Stimulated activated CD8-positive, alpha-beta memory T cell treated with anti-CD3 and anti-CD28 coated beads, Interleukin-4, amount 100 ng/mL, for 4 hours (primary cell): ENCODE data around the gene TMEM250.
A peak's percentile ranks its signal among the peaks of the same experiment; 100 is the strongest.

Experiments
- DNase-seq, 2 donors: peaks; one replicate each; pipeline ENCODE4 v3.0.0-alpha.2; 2020; ENCODE audit warnings: low read depth in 2 of 2, low spot score in 1 of 2

Gene TMEM250

DNA sequence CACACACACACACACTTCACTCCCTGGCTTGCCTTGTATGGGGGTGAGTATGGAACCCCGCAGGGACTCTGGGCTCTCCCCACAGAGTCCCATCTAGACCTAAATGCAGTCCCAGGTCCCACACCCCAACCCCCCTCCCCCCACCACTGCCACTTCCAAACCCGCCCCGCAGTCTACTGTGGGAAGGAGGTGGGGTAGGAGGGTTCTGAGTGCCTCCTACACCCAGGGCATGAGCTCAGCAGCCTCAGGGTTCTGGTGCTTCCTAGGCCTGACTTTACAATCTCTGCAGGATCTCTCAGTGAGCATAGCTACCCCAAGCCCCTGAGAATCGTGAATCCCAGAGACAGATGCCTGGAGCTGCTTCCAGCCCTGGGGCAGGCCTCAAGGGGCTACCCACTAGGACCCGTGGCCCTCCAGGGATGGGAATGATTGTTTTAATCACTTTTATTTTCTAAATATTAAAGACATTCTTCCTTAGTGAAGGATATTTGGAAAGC, 22.1 kb downstream of the TMEM250 start:
- no peak for DNase-seq

DNA sequence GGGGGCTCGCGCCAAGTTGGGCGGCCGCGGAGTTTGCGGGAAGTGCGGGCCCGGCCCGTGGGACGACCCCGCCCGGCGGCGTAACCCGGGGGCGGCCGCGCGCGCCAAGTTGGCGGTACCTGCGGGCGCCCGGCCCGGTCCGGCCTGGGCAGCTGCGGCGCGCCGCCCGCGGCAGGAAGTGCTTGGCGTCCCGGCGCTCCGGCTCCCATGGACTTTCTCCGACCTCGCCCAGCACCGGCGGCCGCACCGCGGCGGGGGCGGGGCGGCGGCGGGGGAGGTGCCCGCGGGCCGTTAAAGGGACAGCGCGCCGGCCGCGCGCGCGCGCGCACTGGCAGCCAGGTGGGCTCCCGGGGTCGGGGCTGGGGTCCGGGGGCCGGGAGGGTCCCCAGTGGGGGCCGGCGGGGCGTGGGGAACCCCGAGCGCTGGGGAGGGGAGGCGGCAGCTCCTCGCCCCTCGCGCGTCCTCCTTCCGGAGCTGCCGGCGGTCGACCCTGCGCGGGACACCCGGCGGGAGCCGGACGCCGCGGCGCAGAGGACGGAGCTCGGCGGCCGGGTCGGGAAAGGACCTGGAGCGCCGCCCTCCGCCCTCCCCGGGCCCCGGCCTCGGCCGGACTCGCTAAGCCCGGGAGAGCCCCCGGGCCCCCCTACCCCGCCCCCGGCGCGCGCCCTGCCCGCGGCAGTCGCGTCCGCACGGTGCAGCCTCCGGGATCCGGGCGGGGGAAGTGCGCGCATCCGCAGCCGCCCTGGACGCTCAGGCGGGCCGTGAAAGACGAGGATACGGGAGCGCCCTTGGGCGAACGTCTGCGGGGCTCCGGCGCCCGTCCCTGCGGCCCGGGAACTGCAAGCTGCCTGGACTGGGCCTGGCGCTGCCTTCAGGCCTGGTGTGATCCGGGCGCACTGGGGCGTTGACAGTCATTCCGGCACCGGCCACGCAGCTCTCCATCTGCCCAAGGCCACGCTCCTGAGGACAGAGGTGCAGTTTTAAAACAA, 23.3 kb downstream of the TMEM250 start, which contains the start of gene NACC2:
NACC2 (minus strand) TSS at position 220 of the 989 bp plus-strand sequence. CDS start 44,768 bp downstream, outside the sequence.
- no peak for DNase-seq

DNA sequence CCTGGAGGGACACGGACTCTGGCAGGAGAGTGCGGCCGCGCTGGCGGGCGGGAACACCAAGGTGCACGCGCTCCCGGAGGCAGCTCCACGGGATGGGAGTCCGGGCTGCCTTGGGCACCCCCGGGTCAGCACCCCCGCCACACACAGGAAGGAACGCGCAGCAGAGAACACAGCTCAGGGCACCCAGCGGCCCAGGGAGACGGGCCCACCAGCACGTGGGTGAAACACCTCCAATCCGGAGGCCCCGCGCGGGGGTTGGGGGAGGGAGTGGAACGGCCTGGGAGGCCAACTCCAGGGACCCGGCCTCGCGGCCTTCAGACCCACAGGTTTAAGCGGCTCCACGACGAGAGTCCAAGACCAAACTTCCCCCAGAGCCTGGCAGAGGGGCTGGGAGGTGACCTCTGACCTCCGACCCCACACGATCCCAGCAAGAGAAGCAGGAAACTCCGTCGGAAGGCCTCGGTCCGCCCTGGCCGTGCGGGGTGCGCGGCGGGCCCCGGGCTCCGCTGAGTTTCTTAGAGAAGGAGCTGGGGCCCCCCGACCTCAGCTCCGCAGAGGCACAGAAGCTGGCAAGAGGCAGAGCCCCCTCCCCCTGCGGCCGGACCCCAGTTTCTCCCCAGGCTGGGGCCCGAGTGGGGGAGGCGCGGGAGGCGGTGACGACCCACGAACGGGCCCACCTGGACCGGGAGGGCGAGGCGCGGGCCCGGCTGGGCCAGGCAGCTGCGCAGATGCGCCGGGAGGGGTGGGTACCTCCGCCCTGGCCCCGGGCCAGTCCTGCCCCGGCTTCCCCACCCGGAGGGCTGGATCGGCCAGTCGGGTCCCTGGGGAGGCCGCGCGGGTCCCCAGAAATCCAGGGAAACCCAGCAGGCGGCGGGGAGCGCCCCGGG, 24.4 kb downstream of the TMEM250 start:
- DNase-seq = peak; percentile 40 to 45

DNA sequence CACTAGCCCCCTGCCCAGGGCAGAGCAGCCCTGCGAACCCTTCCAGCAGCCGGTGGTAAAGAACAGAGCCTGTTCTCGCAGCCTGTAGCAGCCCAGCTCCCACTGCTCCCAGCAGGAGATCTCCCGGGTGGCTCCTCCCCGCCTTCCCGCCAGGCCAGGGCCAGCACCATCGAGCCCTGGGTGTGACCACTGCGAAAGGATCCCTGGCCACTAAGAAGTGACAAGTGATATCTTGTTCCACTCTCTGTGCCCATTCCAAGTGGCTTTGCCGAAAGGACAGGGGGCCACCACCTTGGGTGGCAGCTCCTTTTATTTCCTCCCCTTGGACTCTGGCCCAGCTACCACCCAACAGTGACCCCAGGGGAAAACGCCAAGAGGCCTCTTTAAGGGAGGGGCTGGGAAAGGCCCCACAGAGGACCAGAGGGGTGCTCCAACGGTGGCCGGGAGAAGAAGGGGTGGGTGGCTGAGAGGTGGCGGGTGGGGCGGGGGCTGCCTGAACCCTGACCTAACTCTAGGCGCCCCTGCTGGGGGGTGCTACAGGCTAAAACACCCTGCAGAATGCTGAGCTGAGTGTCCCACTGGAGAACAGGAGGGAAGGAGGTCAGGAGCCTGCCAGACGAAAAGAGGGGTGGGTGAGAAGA, 25.2 kb downstream of the TMEM250 start:
- DNase-seq = no peak

DNA sequence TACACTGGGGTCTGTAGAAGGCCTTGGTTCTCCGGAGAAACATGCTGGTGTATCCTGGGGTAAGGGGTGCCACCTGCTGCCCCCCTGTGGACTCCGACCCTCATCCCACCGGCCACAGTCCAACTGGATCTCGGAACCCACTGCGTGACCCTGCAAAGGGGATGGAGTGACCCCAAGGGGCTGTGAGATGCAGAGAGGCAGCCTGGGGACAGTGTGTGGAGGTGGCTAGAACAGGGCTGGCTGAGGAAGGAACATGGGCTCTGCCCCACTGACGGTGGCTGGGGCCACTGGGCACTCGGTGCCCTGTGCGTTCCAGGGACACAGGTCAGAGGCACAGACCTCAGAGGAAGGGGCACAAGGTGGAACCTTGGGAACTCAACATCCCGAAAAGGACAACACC, 25.9 kb downstream of the TMEM250 start:
- no peak for DNase-seq

DNA sequence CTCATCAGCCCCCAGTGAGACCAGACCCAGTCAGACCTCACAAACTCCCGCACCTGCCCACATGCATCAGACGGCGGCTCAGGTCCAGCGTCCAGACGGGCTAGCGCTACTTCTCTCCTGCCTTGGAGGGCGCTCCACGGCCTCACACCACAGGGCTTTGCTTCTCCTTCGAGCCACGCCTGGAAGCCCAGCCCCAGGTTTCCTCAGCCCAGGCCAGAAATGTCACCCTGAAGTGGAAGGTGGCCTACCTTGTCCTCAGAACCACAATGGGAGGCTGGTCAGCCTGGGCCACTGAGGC, 26.4 kb downstream of the TMEM250 start:
- DNase-seq = no peak

DNA sequence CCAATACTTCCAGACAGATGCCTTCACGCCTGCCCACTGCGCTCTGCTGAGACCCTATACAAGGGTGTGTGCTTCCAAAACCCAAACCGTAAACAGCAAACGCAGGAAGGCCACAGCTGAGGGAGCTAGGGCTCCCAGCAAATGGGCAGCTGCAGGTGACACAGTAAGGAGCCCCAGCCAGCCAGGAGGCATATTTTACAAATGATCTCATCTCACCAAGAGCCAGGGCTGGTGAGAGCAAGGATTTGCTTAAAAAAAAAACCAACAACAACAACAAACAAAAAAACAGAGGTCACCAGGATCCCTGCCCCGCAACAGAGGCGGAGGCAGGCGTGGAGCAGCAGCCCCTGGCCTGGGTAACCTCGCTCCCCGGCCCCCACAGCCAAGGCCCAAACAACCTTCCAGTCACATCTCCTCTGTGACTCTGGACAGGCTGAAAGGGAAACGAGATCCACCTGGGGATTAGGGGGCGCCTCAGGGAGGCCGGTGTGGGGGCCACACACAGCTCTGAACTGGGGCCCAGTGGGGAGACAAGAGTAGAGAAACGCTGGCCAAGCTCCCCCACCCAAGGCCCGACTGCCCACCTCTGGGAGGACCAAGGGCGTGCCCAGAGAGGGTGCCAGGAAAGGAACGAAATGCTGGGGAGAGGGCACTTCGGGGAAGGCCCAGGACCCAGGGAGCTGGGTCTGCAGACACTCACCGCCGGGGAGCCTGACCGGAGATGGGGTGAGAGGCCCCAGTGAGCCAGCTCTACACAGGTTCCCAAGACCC, 26.9 kb downstream of the TMEM250 start:
- DNase-seq = no peak

DNA sequence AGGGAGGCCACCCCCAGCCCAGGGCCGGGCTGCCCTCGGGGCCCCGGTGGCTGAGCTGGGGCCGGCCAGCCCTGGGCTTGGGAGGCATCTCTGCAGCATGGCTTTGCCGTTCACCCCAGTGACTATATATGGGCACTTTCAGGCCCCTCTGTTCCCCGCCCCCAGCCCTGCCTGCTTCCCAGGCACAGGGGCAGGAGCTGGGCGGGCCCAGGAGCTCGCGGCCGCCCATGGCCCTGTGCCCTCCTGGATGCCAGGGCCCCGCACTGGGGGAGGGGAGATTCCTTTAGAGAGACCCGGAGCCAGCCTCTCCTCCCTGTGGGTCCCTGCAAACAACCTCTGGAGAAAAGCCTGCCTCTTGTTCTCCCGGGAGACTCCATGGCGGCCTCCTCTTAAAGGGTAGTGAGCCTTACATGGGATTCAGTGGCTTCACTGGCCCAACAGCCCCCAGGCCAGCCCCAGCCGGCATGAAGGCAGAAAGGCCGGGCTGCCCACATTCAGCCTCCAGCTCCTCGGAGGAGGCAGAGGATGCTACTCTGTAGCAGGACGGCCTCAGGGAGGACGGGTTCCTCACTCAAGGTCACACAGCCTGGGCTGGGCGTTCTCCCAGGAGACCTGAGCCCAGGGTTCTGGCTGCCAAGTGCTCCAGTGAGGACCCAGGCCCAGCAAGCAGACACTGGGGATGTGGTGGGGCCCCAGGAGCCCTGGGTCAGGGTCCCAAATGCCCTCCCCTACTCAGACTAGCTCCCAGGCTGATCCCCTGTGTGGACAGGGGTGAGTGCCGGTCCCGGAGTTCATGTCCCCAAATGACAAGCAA, 27.7 kb downstream of the TMEM250 start:
- DNase-seq = no peak

DNA sequence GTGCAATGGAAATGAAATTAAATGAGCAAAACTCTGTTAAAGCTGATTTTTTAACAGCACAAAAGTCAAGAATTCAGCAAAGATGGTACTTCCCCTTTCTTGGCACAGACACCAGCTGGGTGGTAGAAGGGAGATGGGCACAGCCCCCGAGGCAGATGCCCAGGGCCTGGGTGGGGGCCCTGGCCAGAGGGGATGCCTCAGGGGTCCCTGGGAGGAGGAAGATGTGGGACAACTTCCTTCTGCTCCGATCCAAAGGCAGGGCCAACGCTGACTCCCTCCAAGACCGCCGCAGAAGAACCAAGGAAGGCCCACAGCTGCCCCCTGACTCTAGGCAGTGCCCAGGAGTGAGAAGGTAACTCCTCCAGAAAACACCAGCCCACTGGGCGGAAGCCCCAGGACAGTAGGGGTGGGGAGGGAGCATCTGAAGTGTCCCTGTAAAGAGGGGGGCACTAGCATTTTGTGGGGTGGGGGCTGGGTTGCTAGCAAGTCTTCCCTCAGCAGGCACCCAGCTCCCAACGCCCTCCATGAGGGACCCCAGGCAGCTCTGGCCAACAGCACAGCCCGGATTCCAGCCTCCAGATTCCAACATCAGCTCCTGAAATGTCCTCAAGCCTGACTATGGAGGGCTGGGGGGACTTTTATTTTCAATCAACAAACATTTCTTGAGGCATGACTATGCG, 28.5 kb downstream of the TMEM250 start:
- DNase-seq = no peak

DNA sequence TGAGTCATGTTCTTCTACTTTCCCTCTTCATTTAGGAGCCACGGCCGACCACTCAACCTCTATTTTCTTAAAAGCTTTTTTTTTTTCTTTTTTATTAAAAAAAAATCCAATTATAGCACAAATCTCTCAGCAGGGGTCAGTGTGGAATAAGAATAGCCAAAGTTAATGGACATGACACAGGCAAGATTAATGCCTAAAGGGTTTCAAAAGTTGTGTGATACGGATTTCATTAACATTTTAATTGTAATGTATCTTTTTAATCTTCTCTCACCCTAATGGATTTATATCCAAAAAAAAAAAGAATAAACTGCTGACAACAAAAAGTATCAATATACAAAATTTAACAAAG, 29.0 kb downstream of the TMEM250 start:
- no peak for DNase-seq

DNA sequence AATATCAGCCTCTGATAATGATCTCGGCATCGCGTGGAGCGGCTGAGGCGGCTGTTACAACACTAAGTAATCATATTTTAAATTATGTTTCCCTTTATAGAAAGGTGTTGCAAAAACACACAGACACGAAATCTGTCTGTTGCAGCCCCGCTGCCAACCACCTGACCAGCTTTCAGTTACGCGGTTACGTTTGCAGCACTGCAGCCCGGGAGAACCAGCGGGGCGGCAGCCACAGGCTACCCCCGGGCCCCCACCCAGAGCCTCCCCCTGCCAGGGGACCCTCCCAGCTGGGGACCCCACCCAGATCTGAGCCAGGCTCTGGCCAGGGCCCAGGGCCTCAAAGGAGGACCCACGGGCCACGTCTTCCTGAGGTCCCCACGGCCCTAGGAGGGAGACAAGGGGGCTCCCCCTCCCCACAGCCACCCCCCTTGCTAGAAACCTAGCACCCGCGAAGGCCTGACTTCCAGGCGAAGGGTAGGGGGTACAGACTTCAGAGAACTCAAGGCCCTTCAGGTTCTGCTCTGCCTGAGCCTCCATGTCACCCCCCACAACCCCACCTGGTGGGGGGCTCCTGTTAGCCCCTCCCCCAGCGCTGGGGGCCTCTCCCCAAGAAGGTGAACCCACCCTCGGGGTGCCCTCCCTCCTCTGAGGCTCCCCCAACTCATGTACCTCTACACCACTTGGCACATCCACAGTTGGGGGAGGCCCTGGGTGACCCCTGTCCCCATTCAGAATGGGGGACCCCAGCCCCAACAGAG, 29.6 kb downstream of the TMEM250 start:
- no peak for DNase-seq

DNA sequence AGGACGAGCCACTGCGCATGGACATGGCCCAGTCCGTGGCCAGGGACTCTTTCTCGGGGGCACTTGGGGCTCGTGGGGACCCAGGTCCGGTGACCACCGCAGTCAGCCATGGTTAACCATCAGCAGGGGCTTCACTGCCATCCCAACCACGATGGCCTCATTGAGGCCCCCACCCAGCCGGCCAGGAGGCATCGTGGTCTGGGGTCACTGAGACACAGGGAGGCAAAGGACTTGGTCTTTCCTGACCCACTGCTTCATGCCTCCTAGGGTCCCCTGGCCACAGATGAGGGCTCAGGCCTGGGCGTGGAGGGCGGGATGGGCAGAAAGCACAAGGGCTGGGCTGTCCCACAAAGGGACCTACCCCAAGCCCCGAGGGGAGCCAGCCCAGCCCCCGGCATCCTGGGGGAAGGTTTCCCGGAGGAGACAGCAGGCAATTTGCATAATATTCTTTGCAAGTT, 30.2 kb downstream of the TMEM250 start:
- no peak for DNase-seq

DNA sequence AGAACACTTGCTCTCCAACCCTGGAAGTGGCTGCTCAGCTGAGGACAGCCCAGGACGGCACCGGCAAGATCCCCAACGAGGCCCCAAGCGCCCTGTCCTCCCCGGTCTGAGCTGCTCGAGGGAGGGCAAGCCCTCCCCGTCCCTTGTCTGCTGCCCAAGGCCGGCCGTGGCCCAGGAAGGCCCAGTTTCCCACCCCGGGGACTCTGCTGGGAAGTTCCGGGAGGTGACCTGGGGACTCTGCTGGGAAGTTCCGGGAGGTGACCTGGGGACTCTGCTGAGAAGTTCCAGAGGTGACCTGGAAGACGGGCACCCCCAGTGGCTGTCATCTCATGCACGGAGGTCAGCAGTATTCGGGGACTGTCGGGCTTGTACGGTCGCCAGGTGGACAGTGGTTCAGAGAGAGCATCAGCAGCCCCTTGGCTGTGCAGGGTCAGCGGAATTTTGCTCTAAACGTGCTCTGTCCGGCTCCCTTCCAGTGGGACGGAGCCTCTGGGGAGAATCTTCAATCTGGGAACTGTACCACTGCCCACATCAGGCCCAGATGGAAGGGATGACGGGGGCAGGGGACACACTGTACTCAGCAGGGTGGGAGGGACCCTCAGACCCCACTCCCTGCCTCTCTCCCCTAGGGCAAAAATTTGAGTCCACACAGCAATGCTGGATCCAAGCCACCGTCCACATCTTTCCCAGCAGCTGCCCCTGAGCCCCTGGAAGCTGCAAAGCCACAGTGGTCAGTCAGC, 30.8 kb downstream of the TMEM250 start:
- no peak for DNase-seq

DNA sequence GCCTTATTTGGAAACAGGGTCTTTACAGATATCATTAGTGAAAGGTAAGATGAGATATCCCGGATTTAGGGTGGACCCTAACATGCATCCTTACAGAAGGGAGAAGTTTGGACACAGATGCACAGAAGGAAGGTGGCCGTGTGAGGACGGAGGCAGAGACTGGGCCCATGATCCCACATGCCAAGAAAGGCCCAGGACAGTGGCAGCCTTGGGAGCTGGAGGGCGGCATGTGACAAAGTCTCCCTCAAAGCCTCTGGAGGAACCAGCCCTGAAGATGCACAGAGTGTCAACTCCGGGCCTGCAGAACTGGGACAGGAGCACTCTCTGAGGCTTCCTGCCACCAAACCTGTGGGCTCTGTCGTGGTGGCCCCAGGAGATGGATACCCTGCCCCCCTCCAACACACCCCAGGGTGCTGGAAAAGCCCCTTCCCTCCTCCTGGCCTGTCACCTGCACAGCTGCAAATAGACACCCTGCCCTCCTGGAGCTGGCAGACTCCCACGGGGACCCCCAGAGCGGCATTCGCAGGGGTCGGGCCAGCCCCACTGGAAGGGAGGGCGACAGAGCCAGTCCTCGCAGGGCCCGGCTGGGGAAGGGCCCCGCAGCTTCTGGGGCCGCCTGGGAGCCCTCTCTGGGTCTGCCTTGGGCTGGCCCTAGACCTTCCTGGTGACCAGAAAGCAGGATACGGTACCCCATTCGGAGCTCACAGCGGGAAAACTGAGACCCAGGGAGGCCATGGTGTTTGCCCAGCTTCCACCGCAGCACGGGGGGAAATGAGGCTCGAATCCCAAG, 31.5 kb downstream of the TMEM250 start:
- no peak for DNase-seq

DNA sequence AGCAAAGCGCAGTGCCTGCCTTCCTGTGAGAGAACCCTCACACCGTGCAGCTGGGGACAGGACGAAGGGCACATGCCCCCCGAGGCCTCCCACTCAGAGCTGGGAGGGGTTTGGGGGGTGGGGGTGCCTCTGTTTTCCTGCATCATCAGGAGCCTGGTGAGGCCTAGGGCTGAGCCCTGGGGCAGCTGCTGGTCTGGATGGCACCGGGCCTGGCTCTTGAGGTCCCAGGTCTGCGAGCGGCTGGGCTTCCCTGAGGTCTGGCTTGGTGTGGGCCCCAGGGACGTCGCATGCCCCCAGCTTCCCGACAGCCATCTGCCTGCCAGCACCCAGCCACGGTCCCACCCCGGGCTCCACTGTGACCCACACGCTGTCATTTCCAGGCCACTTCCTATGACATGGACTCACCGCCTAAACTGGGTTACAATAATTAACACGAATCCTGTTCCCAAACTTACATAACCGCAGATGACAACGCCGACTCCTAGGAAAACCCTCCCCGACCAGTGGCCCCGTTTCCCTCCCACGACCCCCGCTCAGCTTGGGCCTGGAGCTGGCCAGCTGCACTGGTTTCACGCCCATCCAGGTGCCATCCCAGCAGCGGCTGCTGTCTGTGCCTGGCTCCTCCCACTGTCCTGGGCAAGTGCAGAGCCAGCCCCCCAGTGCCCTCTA, 32.3 kb downstream of the TMEM250 start:
- no peak for DNase-seq

DNA sequence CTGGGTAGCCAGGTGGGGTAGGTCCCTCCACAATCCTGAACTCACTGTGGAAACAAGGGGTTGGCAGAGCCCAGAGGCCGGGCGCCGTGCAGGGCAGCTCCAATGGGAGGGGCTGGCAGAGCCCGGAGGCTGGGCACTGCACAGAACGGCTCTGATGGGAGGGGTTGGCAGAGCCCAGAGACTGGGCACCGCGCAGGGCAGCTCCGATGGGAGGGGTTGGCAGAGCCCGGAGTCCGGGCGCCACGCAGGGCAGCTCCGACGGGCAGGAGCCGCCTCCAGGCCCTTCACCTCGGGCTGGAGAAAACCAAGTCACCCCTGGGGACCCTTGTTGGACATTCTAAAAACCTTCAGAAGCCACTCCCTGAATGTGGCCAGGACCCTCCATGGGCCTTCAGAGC, 32.9 kb downstream of the TMEM250 start:
- DNase-seq = no peak
